ENCODE results near the gene ARID1B.

- TF ChIP-seq SIN3A (IDR thresholded peaks at IDR 0.05; ENCODE audit: borderline replicate concordance, insufficient read depth, low read length) (no peak), POLR2AphosphoS5 (IDR thresholded peaks at IDR 0.05; ENCODE audit: low read depth, low read length) (no peak), TAF1 (IDR thresholded peaks at IDR 0.05; ENCODE audit: borderline replicate concordance, insufficient read depth, low read length) (no peak), REST (IDR thresholded peaks at IDR 0.05; ENCODE audit: insufficient read depth in 1 of 2, low read depth in 2 of 2, low read length in 2 of 2) (no peak), FOXP2 (optimal IDR thresholded peaks at IDR 0.05; ENCODE audit: borderline replicate concordance, extremely low read depth, extremely low read length, insufficient read depth) (no peak)
Measured at GRCh38 chr6:157244780-157245179, 467.6 kb downstream of the ARID1B start.
